ENCODE data around the gene RBM11.
A peak's percentile ranks its signal among the peaks of the same experiment; 100 is the strongest.

The RBM11 gene

DNA sequence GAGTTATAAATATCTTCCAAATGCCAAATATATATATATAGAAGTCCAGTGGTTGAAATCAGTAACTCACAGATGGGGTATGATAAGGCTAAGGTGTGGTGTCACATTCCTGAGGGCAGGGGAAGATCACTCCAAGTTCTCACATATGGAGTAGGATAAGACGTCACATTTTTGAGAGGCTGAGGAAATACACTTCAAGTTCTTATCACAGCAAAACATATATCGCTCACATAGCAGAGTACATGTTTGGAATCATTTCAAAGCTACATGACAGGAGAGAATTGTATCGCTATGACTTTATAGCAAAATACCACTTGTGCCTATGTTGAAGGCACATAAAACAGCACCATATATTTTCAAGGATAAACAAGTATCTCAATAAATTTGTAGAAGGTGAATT is 55.1 kb downstream of the RBM11 start:
- no peak for DNase-seq

DNA sequence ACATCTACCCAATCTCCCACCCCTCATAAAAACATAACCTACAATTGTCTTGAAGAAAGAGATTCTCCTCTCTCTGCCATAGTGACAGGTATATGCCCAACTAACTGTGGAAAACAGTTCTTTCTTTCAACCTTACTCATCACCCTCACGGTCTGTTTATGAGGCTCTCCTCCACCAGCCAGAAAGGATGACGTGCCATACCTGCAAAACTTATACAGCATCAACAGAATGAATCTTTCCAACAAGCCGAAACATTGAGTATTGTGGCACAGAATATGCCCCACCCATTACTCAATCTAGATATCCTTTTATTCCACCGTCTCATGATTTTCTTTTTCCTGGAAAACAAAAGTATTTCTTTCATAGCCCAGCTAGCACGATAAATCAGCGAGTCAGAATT is 55.7 kb downstream of the RBM11 start:
- no peak for DNase-seq

DNA sequence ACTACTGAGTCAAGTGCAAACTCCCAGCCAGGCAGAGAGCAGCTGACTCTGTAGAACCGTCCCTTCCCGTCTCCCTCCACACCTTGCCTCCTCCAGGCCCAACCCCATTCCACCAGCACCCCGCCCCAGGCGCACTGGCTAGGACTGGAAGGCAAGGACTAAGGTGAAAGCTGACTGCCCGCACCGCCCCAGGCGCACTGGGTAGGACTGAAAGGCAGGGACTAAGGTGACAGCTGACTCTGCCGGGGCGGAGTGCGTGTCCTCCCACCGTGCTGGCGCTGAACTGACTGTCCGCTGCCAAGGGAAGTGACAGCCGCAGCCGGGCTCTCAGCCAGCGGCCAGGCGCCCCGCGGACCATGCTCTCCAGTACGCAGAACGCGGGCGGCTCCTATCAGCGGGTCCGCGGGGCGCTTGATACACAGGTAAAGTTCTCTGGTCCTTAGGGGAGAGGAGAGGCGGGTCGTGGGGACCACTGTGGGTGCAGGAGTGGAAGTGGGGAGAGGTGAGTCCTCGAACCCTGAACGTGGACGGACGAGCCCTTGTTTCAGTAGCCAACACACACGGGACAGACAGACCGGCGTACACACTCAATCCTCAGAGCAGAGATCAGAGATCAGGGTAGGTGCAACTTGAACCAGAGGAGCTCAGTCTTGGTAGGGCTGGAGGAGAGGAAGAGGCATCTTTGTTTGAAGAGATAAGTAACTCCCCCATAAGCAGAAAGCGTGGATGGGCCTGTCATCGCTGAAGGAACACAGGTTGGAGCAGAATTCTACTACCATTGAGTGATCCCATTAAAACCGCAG is 58.0 kb downstream of the RBM11 start:
- peak; percentile 22 to 26 for DNase-seq

DNA sequence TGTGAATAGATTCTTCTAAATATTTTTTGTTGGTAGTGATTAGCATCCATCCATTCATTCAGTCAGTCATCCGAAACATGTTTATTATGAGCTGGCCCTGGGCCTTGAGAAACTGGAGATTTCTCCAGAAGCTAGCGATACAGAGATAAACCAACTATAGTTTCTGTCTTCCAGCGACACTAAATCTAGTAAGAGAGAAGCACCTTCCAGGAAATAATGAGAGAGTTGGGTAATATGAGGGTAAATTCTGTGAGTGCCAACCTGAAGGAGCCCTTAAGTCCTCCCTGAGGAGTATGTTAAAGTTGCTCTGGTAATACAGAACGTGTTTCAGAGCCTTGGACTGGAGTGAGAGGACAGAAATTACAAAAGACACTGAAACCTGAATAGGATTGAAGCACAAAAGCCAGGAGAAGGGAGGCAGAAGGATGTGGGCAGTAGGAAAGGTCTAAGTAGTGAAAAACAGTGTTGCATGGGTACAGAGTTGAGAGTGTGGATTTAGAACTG is 59.8 kb downstream of the RBM11 start:
- DNase-seq: no peak
